ENCODE results near the gene MGLL.

- TF ChIP-seq CTCF (IDR thresholded peaks at IDR 0.05) (no peak), POLR2A (IDR thresholded peaks at IDR 0.05) (no peak), EP300 (IDR thresholded peaks at IDR 0.05) (no peak)
Measured at GRCh38 chr3:127712461-127712860, 109.9 kb downstream of the MGLL start.

Measured in ovary (tissue), 3 donors.